Kidney (tissue), 14 donors: ENCODE results near the gene JOSD1. TPM values are rescaled to one million over a fixed set of nuclear protein-coding genes. Genes with fewer than 3 reads are reported as not detected.

ENCODE experiments used
- DNase-seq, 5 donors: peaks; one replicate each; pipeline ENCODE4 v3.0.0-alpha.2; 2013 to 2020
- FAIRE-seq: peaks from 2 replicates; lab custom pipeline; 2012; peaks lifted over from hg19 to GRCh38; lab: Jason Lieb, UNC
- H3K27ac ChIP-seq, 2 donors: one replicate each; pipeline ENCODE4 v1.7.0; 2013; ENCODE audit warnings: low read depth in 2 of 2, low read length in 2 of 2, inconsistent platforms in 1 of 2
- H3K27me3 ChIP-seq: one replicate; pipeline ENCODE4 v1.7.1; 2013; ENCODE audit warnings: low read length, inconsistent platforms; ENCODE audit not compliant: control insufficient read depth, insufficient read depth
- H3K36me3 ChIP-seq, 3 donors: one replicate each; pipeline versions ENCODE4 v1.7.0 to v1.7.1; 2013; ENCODE audit warnings: low read length in 3 of 3, control low read depth in 1 of 3, inconsistent platforms in 1 of 3; ENCODE audit not compliant: insufficient read depth in 3 of 3, control insufficient read depth in 2 of 3
- H3K4me1 ChIP-seq, 3 donors: one replicate each; pipeline versions ENCODE4 v1.7.0 to v1.7.1; 2013; ENCODE audit warnings: low read length in 3 of 3, inconsistent platforms in 1 of 3, low read depth in 1 of 3; ENCODE audit not compliant: control insufficient read depth in 2 of 3, insufficient read depth in 2 of 3
- H3K4me3 ChIP-seq, 3 donors: one replicate each; pipeline versions ENCODE4 v1.7.0 to v1.8.1; 2013; ENCODE audit warnings: low read length in 3 of 3, control low read depth in 1 of 3, inconsistent platforms in 1 of 3
- H3K9ac ChIP-seq, 3 donors: one replicate each; pipeline versions ENCODE4 v1.7.0 to v1.7.1; 2013; ENCODE audit warnings: low read length in 3 of 3, control low read depth in 1 of 3, inconsistent platforms in 1 of 3
- H3K9me3 ChIP-seq, 3 donors: one replicate each; pipeline versions ENCODE4 v1.7.0 to v1.7.1; 2013; ENCODE audit warnings: low read length in 3 of 3, control low read depth in 1 of 3, inconsistent platforms in 1 of 3; ENCODE audit not compliant: control insufficient read depth in 2 of 3, insufficient read depth in 1 of 3
- CTCF ChIP-seq: IDR thresholded peaks from 3 replicates; pipeline ENCODE4 v1.5.1; 2012; ENCODE audit warnings: mild to moderate bottlenecking, moderate library complexity, borderline replicate concordance; ENCODE audit not compliant: insufficient read depth; ENCODE audit errors: extremely low read depth
- intact Hi-C: fragments of 100-400 bp; cut with DNase I; formaldehyde crosslinking; loops from one replicate; pipeline ENCODE4 v1.11.1; 2022
- polyA plus RNA-seq: library from polyadenylated mRNA; stranded (reverse); fragments of 350-450 nt; fragmentation: Illumina TruSeq; extraction: RNeasy Lipid Tissue Mini Kit (QIAGEN cat#74804); gene quantifications from one replicate; pipeline ENCODE4 v1.2.3, GENCODE V29; 2014; ENCODE audit warnings: low read depth, low replicate concordance; ENCODE audit not compliant: insufficient read depth
- total RNA-seq: library from RNA; stranded (reverse); fragmentation: NEBNext Ultra II Directional; extraction: Animal tissue kit (Norgen Biotek cat#: 25700); gene quantifications from one replicate; pipeline ENCODE4 v1.2.1, GENCODE V29; 2021
- donor health status: control.
- donor health status: control.
- donor health status: control.
- donor health status: control.
- donor health status: control.
- donor health status: DM: yes; HTN: yes; CAD: no.
- donor health status: Normal renal cell carcinoma (clear cell type).

Gene JOSD1
- total and polyA plus RNA-seq, 2 donors from 2014 or later, result 12.8 to 42.8 TPM

GRCh38 chr22:38657045-38657909 lies 43.5 kb downstream of the JOSD1 start:
- H3K4me1 ChIP-seq, result peaks cover 2 to 12% (median 7%) of the 10 kb centered on the region in 3 donors
- intact Hi-C loops, result no loop called here
- FAIRE-seq, result no peak
- H3K9me3 ChIP-seq, result no peaks in the 10 kb centered on the region
- peak overlapping the region; percentile 76 to 94 (median 81) for H3K9ac ChIP-seq
- peak overlapping the region in 1 of 2 donors; percentile 97 for H3K27ac ChIP-seq
- H3K27me3 ChIP-seq, result no peaks in the 10 kb centered on the region
- TF ChIP-seq CTCF, result no peak
- DNase-seq, result peak in 2 of 5 donors; percentile 37 to 52
- no peaks in the 10 kb centered on the region for H3K36me3 ChIP-seq
- peak overlapping the region; percentile 81 to 93 (median 91) for H3K4me3 ChIP-seq

GRCh38 chr22:38656256-38657044 lies 44.3 kb downstream of the JOSD1 start, which contains the start of the genes CBY1 and FAM227A:
Gene CBY1 (plus strand): TSS chr22:38656638. CDS start chr22:38668055, 11,417 bp downstream.
Gene FAM227A (minus strand): TSS chr22:38656392. CDS start chr22:38650168, 6,224 bp downstream.
- intact Hi-C loops, result no loop called here
- Histone ChIP-seq H3K36me3 (no peaks in the 10 kb centered on the region), H3K9me3 (no peaks in the 10 kb centered on the region), H3K4me1 (peaks cover 2 to 12% (median 7%) of the 10 kb centered on the region in 3 donors), H3K27ac (peak within 1 kb of the TSS; percentile 97 to 98), H3K4me3 (peak within 1 kb of the TSS; percentile 81 to 93 (median 91)), H3K27me3 (no peaks in the 10 kb centered on the region), H3K9ac (peak within 1 kb of the TSS; percentile 76 to 94 (median 89))
- FAIRE-seq, result no peak
- no peak for TF ChIP-seq CTCF
- DNase-seq, result peak; percentile 92 to 96 (median 95)

- H3K27me3 ChIP-seq, result no peaks in the 10 kb centered on the region
- H3K9ac ChIP-seq, result peak overlapping the region; percentile 76 to 94 (median 89)
- intact Hi-C loops, result no loop called here
- H3K9me3 ChIP-seq, result no peaks in the 10 kb centered on the region
- DNase-seq, result no peak
- no peak for TF ChIP-seq CTCF
- H3K27ac ChIP-seq, result peak overlapping the region in 1 of 2 donors; percentile 98
- no peaks in the 10 kb centered on the region for H3K36me3 ChIP-seq
- peaks cover 2 to 12% (median 7%) of the 10 kb centered on the region in 3 donors for H3K4me1 ChIP-seq
- H3K4me3 ChIP-seq, result peak overlapping the region; percentile 81 to 93 (median 91)
- FAIRE-seq, result no peak
These were observed 45.1 kb downstream of the JOSD1 start for GRCh38 chr22:38655519-38656255.
